ENCODE results near the gene KDM2A.
A peak's percentile ranks its signal among the peaks of the same experiment; 100 is the strongest.

KDM2A gene

DNA sequence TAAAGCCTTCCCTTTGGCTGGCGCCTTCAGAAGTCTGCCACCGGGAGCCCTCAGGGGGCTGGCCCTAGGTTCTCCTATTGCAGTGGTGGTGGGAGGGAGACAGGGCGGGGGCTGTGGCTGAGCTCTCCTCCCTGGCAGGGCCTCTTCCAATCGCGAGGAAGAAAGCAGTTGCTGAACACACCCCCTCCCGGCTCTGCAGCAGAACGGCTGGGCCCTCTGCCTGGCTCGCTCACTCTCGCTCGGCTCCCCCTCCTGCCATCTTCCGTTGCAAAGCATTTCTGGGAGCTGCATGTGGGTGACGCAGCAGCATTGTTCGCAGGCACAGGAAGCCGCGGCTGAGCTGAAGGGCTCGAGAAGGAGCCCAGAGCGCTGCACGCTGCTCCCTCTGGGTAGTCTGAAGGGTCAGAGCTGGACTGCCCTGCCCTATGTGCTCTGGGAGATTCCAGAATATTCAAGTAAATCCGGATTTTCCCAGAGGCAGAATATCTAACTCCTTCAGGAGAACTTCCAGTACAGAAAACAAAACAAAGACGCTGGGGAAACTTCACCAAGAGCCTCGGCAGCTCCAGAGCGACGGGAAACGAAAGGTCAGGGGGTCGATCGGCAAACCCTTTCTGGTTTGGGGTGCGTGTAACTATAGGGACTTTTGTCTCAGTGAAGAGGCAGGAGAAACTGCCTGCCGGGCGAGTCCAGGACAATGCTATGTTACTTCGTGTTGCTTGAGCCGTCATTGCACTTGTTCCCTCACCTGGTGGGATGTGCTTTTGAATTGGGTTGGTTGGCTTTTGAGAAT is 120.9 kb downstream of the KDM2A start:
- no peak for TF ChIP-seq CTCF (IDR thresholded peaks at IDR 0.05; ENCODE audit: borderline replicate concordance, control extremely low read depth, extremely low read depth, insufficient read depth, missing control alignments)
- in situ Hi-C loops (cut with MboI; ENCODE audit: low sequenced_read_pairs, unreplicated experiment), result no loop called here
- DNase-seq (ENCODE audit: low spot score), result peak; percentile 90

- no peak for TF ChIP-seq CTCF (IDR thresholded peaks at IDR 0.05; ENCODE audit: borderline replicate concordance, control extremely low read depth, extremely low read depth, insufficient read depth, missing control alignments)
- in situ Hi-C loops (cut with MboI; ENCODE audit: low sequenced_read_pairs, unreplicated experiment), result no loop called here
- DNase-seq (ENCODE audit: low spot score), result peak; percentile 62
Measured at GRCh38 chr11:67240576-67241389, 121.7 kb downstream of the KDM2A start.

DNA sequence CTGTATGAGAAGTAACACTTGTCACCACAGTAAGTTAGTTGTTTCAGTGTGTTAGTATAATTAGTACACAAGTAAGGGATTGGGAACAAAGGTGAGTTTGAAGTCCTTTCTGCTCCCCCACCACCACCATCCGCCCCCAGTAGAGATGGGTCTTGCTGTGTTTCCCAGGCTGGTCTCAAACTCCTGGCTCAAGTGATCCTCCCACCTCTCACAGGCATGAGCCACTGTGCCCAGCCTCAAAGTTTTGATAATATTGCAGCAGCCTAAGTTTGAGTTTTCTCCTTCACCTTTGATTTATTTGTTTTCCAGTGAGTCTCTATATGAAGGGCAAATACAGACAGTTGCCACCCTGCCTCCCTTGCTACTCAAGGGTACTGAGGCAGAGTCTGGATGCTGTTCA is 123.5 kb downstream of the KDM2A start:
- no peak for TF ChIP-seq CTCF (IDR thresholded peaks at IDR 0.05; ENCODE audit: borderline replicate concordance, control extremely low read depth, extremely low read depth, insufficient read depth, missing control alignments)
- in situ Hi-C loops (cut with MboI; ENCODE audit: low sequenced_read_pairs, unreplicated experiment), result no loop called here
- no peak for DNase-seq (ENCODE audit: low spot score)

GRCh38 chr11:67243051-67243450 is 124.0 kb downstream of the KDM2A start:
- no peak for DNase-seq (ENCODE audit: low spot score)
- in situ Hi-C loops (cut with MboI; ENCODE audit: low sequenced_read_pairs, unreplicated experiment), result no loop called here
- TF ChIP-seq CTCF (IDR thresholded peaks at IDR 0.05; ENCODE audit: borderline replicate concordance, control extremely low read depth, extremely low read depth, insufficient read depth, missing control alignments), result no peak

DNA sequence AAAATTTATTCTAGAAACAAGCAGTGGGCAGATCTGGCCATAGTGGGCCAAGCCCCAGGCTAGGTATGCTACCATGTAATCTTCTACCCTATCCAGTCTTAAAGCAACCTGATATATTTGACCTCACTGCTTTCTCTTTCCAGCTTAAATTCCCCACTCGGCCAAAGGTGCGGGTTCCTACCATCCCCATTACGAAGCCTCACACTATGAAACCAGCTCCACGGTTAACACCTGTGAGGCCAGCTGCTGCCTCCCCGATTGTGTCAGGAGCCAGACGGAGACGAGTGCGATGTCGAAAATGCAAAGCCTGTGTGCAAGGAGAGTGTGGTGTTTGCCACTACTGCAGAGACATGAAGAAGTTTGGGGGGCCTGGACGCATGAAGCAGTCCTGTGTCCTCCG is 126.0 kb downstream of the KDM2A start:
- in situ Hi-C loops (cut with MboI; ENCODE audit: low sequenced_read_pairs, unreplicated experiment), result no loop called here
- TF ChIP-seq CTCF (IDR thresholded peaks at IDR 0.05; ENCODE audit: borderline replicate concordance, control extremely low read depth, extremely low read depth, insufficient read depth, missing control alignments), result no peak
- no peak for DNase-seq (ENCODE audit: low spot score)

DNA sequence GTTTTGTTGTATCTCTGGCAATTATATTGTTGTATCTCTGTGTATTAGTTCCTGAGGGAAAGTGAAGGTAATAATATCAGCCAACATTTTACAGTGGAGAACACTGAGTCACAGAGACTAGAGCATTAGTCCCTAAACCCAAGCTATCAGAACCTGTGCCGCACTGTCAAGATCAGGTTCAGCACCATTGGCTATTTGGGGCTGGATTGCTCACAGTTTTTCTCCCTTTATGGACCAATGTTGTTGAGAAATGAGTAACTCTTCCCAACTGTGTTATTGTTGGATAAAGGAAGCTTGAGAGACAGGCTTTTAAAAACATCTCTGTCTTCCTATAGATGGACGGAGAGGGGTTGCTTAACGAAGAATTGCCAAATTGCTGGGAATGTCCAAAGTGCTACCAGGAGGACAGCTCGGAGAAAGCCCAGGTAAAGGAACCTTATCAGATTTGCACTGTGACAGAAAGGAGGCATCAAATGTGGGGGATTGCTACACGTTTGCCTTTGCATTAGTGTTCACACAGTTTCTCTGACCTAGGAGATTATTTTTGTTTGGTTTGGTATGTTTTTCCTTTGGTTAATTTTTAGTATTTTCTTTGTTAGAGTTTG is 129.0 kb downstream of the KDM2A start:
- TF ChIP-seq CTCF (IDR thresholded peaks at IDR 0.05; ENCODE audit: borderline replicate concordance, control extremely low read depth, extremely low read depth, insufficient read depth, missing control alignments), result no peak
- no peak for DNase-seq (ENCODE audit: low spot score)
- in situ Hi-C loops (cut with MboI; ENCODE audit: low sequenced_read_pairs, unreplicated experiment), result no loop called here
